PC-9 (cell line): ENCODE measurements around the gene SARNP. TPM values are rescaled to one million over a fixed set of nuclear protein-coding genes. Genes with fewer than 3 reads are reported as not detected.
A peak's percentile ranks its signal among the peaks of the same experiment; 100 is the strongest.

Source experiments
- BruUV-seq: library from RNA; stranded (reverse); fragments of 400-500 nt; replicated peaks from 2 replicates; lab custom pipeline; 2021; lab: Mats Ljungman, UMichigan
- CTCF ChIA-PET: fragments of 300-600 bp; sonication (Branson Sonifier 250); formaldehyde crosslinking; loops from one replicate; lab custom pipeline; 2022; ENCODE audit warnings: antibody characterized with exemption; lab: Charles Lee
- POLR2A ChIA-PET: fragments of 300-600 bp; sonication (Branson Sonifier 250); formaldehyde crosslinking; loops from one replicate; lab custom pipeline; 2022; ENCODE audit warnings: antibody characterized with exemption; ENCODE audit not compliant: unreplicated experiment; lab: Charles Lee
- DNase-seq, 2 experiments: peaks; one replicate each; pipeline versions ENCODE4 v3.0.0 to v3.0.0-alpha.2; 2015 to 2022; ENCODE audit warnings: mixed read lengths in 1 of 2
- H2AFZ ChIP-seq: fragments of 200-600 bp; sonication (generic); 2 replicates; pipeline ENCODE4 v1.8.1; 2017; ENCODE audit warnings: antibody characterized with exemption
- H3F3A ChIP-seq: fragments of 200-600 bp; sonication (generic); 2 replicates; pipeline ENCODE4 v1.8.1; 2017; ENCODE audit warnings: antibody characterized with exemption, mild to moderate bottlenecking, low read depth; ENCODE audit not compliant: insufficient read depth
- H3K27ac ChIP-seq: fragments of 200-600 bp; sonication (generic); 2 replicates; pipeline ENCODE4 v1.6.1; 2016; ENCODE audit warnings: mixed run types
- H3K27me3 ChIP-seq: fragments of 200-600 bp; sonication (generic); 2 replicates; pipeline ENCODE4 v1.6.1; 2016; ENCODE audit warnings: low read depth, mixed run types; ENCODE audit not compliant: insufficient read depth
- H3K36me3 ChIP-seq: fragments of 200-600 bp; sonication (generic); 2 replicates; pipeline ENCODE4 v1.6.1; 2016; ENCODE audit warnings: low read depth, mixed run types
- H3K4me1 ChIP-seq: fragments of 200-600 bp; sonication (generic); replicated peaks from 2 replicates; pipeline ENCODE4 v1.6.1; 2016; ENCODE audit warnings: mixed run types; ENCODE audit not compliant: insufficient read depth
- H3K4me2 ChIP-seq: fragments of 200-600 bp; sonication (generic); 2 replicates; pipeline ENCODE4 v1.6.1; 2017; ENCODE audit warnings: mixed run types
- H3K4me3 ChIP-seq: fragments of 200-600 bp; sonication (generic); 2 replicates; pipeline ENCODE4 v1.6.1; 2016; ENCODE audit warnings: mixed run types
- H3K79me2 ChIP-seq: fragments of 200-600 bp; sonication (generic); 2 replicates; pipeline ENCODE4 v1.6.1; 2017; ENCODE audit warnings: low read depth, mixed run types
- H3K9me2 ChIP-seq: fragments of 200-600 bp; sonication (generic); 2 replicates; pipeline ENCODE4 v1.8.1; 2017; ENCODE audit warnings: mild to moderate bottlenecking; ENCODE audit not compliant: insufficient read depth
- H3K9me3 ChIP-seq: fragments of 200-600 bp; sonication (generic); 2 replicates; pipeline ENCODE4 v1.8.1; 2016; ENCODE audit warnings: low read depth; ENCODE audit not compliant: insufficient read depth
- H4K20me1 ChIP-seq: fragments of 200-600 bp; sonication (generic); 2 replicates; pipeline ENCODE4 v1.8.1; 2017; ENCODE audit not compliant: insufficient read depth
- CTCF ChIP-seq: fragments of 200-600 bp; sonication (generic); conservative IDR thresholded peaks from 2 replicates; pipeline ENCODE4 v1.6.1; 2017; ENCODE audit warnings: mixed run types, antibody characterized with exemption, mild to moderate bottlenecking, moderate library complexity
- EZH2 ChIP-seq: fragments of 200-600 bp; sonication (generic); IDR thresholded peaks from 2 replicates; pipeline ENCODE4 v1.8.0; 2017; ENCODE audit warnings: antibody characterized with exemption, low read depth
- intact Hi-C: fragments of 100-400 bp; cut with micrococcal nuclease; formaldehyde crosslinking; loops from one replicate; pipeline ENCODE4 v1.10.0; 2022; ENCODE audit not compliant: unreplicated experiment
- total RNA-seq: library from RNA; stranded (reverse); gene quantifications from 2 replicates; pipeline ENCODE4 v1.2.3, GENCODE V29; 2021

The SARNP gene
- total RNA-seq, 1 experiment from 2014 or later, result 74.8 TPM

- H4K20me1 ChIP-seq, result peaks cover 11% of the 10 kb centered on the region
- no TSS peak for BruUV-seq
- H3K36me3 ChIP-seq, result peaks cover 44% of the 10 kb centered on the region
- no peak overlapping the region for H3K4me2 ChIP-seq
- no peaks in the 10 kb centered on the region for H3K4me1 ChIP-seq
- no peak overlapping the region for H3K27ac ChIP-seq
- ChIA-PET CTCF (no interaction called here), POLR2A (no interaction called here)
- no peaks in the 10 kb centered on the region for H3K9me3 ChIP-seq
- H3K79me2 ChIP-seq, result no peaks in the 10 kb centered on the region
- no peaks in the 10 kb centered on the region for H3K27me3 ChIP-seq
- H3K9me2 ChIP-seq, result no peaks in the 10 kb centered on the region
- H3F3A ChIP-seq, result 0 out of 2 replicates have a peak, but pooled peaks cover under 1% of the 10 kb centered on the region
- intact Hi-C loops, result no loop called here
- no peak overlapping the region for H2AFZ ChIP-seq
- no peak overlapping the region for H3K4me3 ChIP-seq
- DNase-seq, result no peak
- TF ChIP-seq EZH2 (no peak), CTCF (no peak)
Observed at GRCh38 chr12:55789893-55790292, 27.6 kb downstream of the SARNP start.

GRCh38 chr12:55789171-55789570 lies 28.4 kb downstream of the SARNP start:
- Histone ChIP-seq H3K9me2 (no peaks in the 10 kb centered on the region), H3K4me1 (no peaks in the 10 kb centered on the region), H3K4me3 (no peak overlapping the region), H3K27ac (no peak overlapping the region), H3F3A (no peaks in the 10 kb centered on the region; the same call in 1 of the 2 replicates), H3K27me3 (no peaks in the 10 kb centered on the region), H3K4me2 (no peak overlapping the region), H3K79me2 (no peaks in the 10 kb centered on the region), H3K9me3 (no peaks in the 10 kb centered on the region), H4K20me1 (peaks cover 11% of the 10 kb centered on the region), H3K36me3 (peaks cover 47% of the 10 kb centered on the region), H2AFZ (no peak overlapping the region)
- ChIA-PET CTCF (no interaction called here), POLR2A (no interaction called here)
- intact Hi-C loops, result no loop called here
- DNase-seq, result no peak
- TF ChIP-seq EZH2 (no peak), CTCF (no peak)
- no TSS peak for BruUV-seq

- Histone ChIP-seq H3K9me2 (no peaks in the 10 kb centered on the region), H3K79me2 (no peaks in the 10 kb centered on the region), H2AFZ (no peak overlapping the region), H3F3A (no peaks in the 10 kb centered on the region; the same call in 1 of the 2 replicates), H3K27me3 (no peaks in the 10 kb centered on the region), H3K36me3 (peaks cover 47% of the 10 kb centered on the region), H3K4me3 (no peak overlapping the region), H3K4me1 (no peaks in the 10 kb centered on the region), H3K27ac (no peak overlapping the region), H4K20me1 (peaks cover 11% of the 10 kb centered on the region), H3K4me2 (no peak overlapping the region), H3K9me3 (no peaks in the 10 kb centered on the region)
- TSS peak; percentile 15 for BruUV-seq
- TF ChIP-seq CTCF, result no peak
- TF ChIP-seq EZH2, result no peak
- ChIA-PET CTCF (no interaction called here), POLR2A (no interaction called here)
- no peak for DNase-seq
- intact Hi-C loops, result no loop called here
Observed at GRCh38 chr12:55788546-55788945, 29.0 kb downstream of the SARNP start.
